Mesothelial cell of epicardium (in vitro differentiated cells): Measurements from ENCODE around the gene OSCP1. TPM values are rescaled to one million over a fixed set of nuclear protein-coding genes. Genes with fewer than 3 reads are reported as not detected.

Experiments
- DNase-seq, 2 experiments: peaks; one replicate each; pipeline ENCODE4 v3.0.0; 2021; ENCODE audit warnings: low spot score in 2 of 2; ENCODE audit not compliant: unreplicated experiment in 2 of 2
- H3K27ac Mint-ChIP-seq: 2 replicates; pipeline ENCODE4 v1.8.0; 2021; ENCODE audit warnings: mixed read lengths
- H3K27me3 Mint-ChIP-seq: 2 replicates; pipeline ENCODE4 v1.8.0; 2021; ENCODE audit warnings: low read depth, mixed read lengths
- H3K36me3 Mint-ChIP-seq: 2 replicates; pipeline ENCODE4 v1.8.0; 2021; ENCODE audit warnings: mixed read lengths
- H3K4me1 Mint-ChIP-seq: 2 replicates; pipeline ENCODE4 v1.8.0; 2021; ENCODE audit warnings: mixed read lengths
- H3K4me3 Mint-ChIP-seq: 2 replicates; pipeline ENCODE4 v1.8.0; 2021; ENCODE audit warnings: mild to moderate bottlenecking, moderate library complexity, mixed read lengths
- H3K9me3 Mint-ChIP-seq: 2 replicates; pipeline ENCODE4 v1.8.0; 2021; ENCODE audit warnings: mixed read lengths
- total RNA-seq: library from RNA; stranded (reverse); gene quantifications from 3 replicates; pipeline ENCODE4 v1.2.1, GENCODE V29; 2021
- TF ChIP-seq, protein P1 (sequence below): fragments of 200-600 bp; sonication (generic); IDR thresholded peaks from one replicate; pipeline ENCODE4 v1.5.0; 2021; ENCODE audit warnings: antibody characterized with exemption; ENCODE audit not compliant: unreplicated experiment

The OSCP1 gene
- total RNA-seq, 1 donor from 2014 or later: 7.0 TPM

DNA sequence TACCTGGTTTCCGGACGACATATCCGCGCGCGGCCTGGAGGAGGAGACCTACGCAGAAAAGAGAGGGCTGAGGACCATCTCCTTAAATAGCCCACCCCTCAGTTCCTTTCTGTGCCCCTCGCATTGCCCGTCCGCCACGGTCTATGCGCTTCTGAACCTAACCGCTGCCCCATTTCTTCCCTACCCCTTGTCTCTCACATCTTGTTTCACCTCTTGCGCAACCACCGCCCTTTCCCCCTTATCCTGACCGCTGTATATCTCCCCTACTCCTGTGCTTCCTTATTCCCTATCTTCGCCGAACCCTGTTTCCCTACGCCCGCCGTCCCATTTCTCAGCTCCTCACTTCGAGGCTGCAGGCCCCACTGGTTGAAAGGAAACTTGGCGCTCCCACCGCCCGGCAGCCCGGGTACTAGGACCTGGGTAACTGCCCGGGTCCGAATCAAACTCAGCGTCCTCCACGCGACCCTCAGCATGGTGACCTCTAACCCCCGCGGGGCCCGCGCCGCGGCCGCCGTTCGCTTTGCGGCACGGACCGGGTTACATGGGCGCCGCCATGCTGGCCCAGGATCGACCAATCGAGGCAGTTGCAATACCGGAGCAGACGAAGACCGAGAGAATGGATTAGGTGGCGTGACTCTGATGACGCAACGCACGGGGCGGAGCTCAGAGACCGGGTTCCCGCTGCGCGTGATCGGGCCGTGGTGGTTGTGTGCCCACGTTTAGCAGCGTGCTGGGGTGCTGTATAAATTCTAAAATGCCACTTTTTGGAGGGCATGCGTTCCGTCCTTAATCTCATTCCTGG, 13.8 kb upstream of the OSCP1 start, which contains the start of gene MRPS15:
Gene MRPS15 (minus strand): TSS at position 582 of the 802 bp plus-strand sequence. CDS start 109 bp downstream, at position 473.
- Mint-ChIP-seq H3K27ac (peak within 1 kb of the TSS; percentile 99), H3K27me3 (no peaks in the 10 kb centered on the region)

GRCh38 chr1:36463463-36463802, 13.2 kb upstream of the OSCP1 start:
- peaks cover 14% of the 10 kb centered on the region for H3K36me3 Mint-ChIP-seq
- H3K4me1 Mint-ChIP-seq: peaks cover 21% of the 10 kb centered on the region
- no peaks in the 10 kb centered on the region for H3K9me3 Mint-ChIP-seq
- peak overlapping the region; percentile 100 for H3K4me3 Mint-ChIP-seq
- no peak for DNase-seq
- TF ChIP-seq, protein P1, sequence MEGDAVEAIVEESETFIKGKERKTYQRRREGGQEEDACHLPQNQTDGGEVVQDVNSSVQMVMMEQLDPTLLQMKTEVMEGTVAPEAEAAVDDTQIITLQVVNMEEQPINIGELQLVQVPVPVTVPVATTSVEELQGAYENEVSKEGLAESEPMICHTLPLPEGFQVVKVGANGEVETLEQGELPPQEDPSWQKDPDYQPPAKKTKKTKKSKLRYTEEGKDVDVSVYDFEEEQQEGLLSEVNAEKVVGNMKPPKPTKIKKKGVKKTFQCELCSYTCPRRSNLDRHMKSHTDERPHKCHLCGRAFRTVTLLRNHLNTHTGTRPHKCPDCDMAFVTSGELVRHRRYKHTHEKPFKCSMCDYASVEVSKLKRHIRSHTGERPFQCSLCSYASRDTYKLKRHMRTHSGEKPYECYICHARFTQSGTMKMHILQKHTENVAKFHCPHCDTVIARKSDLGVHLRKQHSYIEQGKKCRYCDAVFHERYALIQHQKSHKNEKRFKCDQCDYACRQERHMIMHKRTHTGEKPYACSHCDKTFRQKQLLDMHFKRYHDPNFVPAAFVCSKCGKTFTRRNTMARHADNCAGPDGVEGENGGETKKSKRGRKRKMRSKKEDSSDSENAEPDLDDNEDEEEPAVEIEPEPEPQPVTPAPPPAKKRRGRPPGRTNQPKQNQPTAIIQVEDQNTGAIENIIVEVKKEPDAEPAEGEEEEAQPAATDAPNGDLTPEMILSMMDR: no peak
- H3K27me3 Mint-ChIP-seq: no peaks in the 10 kb centered on the region
- peak overlapping the region; percentile 99 for H3K27ac Mint-ChIP-seq

More for the DNA sequence above, 13.8 kb upstream of the OSCP1 start, which contains the start of gene MRPS15:
- Mint-ChIP-seq H3K36me3 (peaks cover 14% of the 10 kb centered on the region), H3K4me1 (peaks cover 21% of the 10 kb centered on the region), H3K4me3 (peak within 1 kb of the TSS; percentile 100), H3K9me3 (no peaks in the 10 kb centered on the region)
- TF ChIP-seq, protein P1: no peak
- peak; percentile 85 to 95 for DNase-seq

GRCh38 chr1:36458910-36459309, 8.7 kb upstream of the OSCP1 start:
- peaks cover 32% of the 10 kb centered on the region for H3K36me3 Mint-ChIP-seq
- no peaks in the 10 kb centered on the region for H3K27me3 Mint-ChIP-seq
- DNase-seq: no peak
- TF ChIP-seq, protein P1: no peak
- peaks cover 6% of the 10 kb centered on the region for H3K4me1 Mint-ChIP-seq
- no peak overlapping the region for H3K27ac Mint-ChIP-seq
- no peaks in the 10 kb centered on the region for H3K9me3 Mint-ChIP-seq
- H3K4me3 Mint-ChIP-seq: no peak overlapping the region

GRCh38 chr1:36457691-36458090, 7.4 kb upstream of the OSCP1 start:
- Mint-ChIP-seq H3K4me3 (no peak overlapping the region), H3K27ac (no peak overlapping the region), H3K36me3 (peaks cover 32% of the 10 kb centered on the region), H3K9me3 (no peaks in the 10 kb centered on the region), H3K4me1 (no peaks in the 10 kb centered on the region), H3K27me3 (no peaks in the 10 kb centered on the region)
- TF ChIP-seq, protein P1: no peak
- no peak for DNase-seq

DNA sequence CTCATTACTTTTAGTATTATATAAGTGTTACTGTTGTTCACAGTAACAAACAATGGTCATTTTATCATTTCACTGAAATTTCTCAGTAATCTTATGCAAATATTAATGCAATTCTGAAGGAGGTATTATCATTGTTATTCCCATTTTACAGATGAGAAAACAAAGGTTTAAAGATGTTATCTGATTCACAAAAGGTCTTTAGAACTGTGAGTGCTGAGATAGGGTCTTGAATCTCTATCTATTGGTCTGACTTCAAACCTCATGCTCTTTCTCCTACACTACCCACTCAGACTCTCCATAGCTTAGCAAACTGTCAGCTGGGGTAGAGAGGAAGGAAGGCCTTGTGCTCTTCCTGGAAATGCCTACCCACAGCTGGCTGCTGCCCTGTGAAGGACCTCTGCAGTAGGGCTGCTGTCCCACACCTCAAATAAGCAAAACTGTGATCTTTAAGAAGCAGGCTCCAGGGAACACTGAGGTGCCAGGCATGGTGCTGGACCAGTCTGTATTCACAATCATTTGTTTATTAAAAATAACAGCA, 6.2 kb upstream of the OSCP1 start:
- TF ChIP-seq, protein P1: no peak
- no peak overlapping the region for H3K4me3 Mint-ChIP-seq

More for the DNA sequence above, 6.2 kb upstream of the OSCP1 start:
- no peaks in the 10 kb centered on the region for H3K27me3 Mint-ChIP-seq
- peaks cover 32% of the 10 kb centered on the region for H3K36me3 Mint-ChIP-seq
- H3K27ac Mint-ChIP-seq: no peak overlapping the region
- peaks cover 2% of the 10 kb centered on the region for H3K4me1 Mint-ChIP-seq
- DNase-seq: no peak
- H3K9me3 Mint-ChIP-seq: no peaks in the 10 kb centered on the region
